ENCODE measurements around the gene PACRG.

GRCh38 chr6:162698440-162698839, 29.3 kb upstream of the PACRG start:
- TF ChIP-seq TCF12 (IDR thresholded peaks at IDR 0.05; ENCODE audit: low read depth) (no peak), CEBPB (IDR thresholded peaks at IDR 0.05) (no peak), TAF1 (IDR thresholded peaks at IDR 0.05; ENCODE audit: low read depth) (no peak), YY1 (IDR thresholded peaks at IDR 0.05; ENCODE audit: low read depth) (no peak), EP300 (IDR thresholded peaks at IDR 0.05; ENCODE audit: borderline replicate concordance) (no peak), MAX (IDR thresholded peaks at IDR 0.05) (no peak), CREB1 (IDR thresholded peaks at IDR 0.05; ENCODE audit: low read depth) (no peak)
- TF ChIP-seq, protein P1, sequence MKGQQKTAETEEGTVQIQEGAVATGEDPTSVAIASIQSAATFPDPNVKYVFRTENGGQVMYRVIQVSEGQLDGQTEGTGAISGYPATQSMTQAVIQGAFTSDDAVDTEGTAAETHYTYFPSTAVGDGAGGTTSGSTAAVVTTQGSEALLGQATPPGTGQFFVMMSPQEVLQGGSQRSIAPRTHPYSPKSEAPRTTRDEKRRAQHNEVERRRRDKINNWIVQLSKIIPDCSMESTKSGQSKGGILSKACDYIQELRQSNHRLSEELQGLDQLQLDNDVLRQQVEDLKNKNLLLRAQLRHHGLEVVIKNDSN (IDR thresholded peaks at IDR 0.05): no peak

All from Ishikawa (cell line).